Nephron (organoid): ENCODE data around the gene RHCE.

Experiments used
- H3K27ac Mint-ChIP-seq, 3 experiments: 2 replicates each; pipeline ENCODE4 v1.8.0; 2020; ENCODE audit warnings: mixed read lengths in 3 of 3, mild to moderate bottlenecking in 2 of 3, moderate library complexity in 1 of 3
- H3K27me3 Mint-ChIP-seq: 2 replicates; pipeline ENCODE4 v1.8.0; 2021; ENCODE audit warnings: low read depth, mild to moderate bottlenecking, moderate library complexity, mixed read lengths
- H3K36me3 Mint-ChIP-seq: 2 replicates; pipeline ENCODE4 v1.8.0; 2020; ENCODE audit warnings: low read depth, mixed read lengths
- H3K4me1 Mint-ChIP-seq: 2 replicates; pipeline ENCODE4 v1.8.0; 2020; ENCODE audit warnings: mixed read lengths
- H3K4me3 Mint-ChIP-seq, 3 experiments: 2 replicates each; pipeline ENCODE4 v1.8.0; 2020; ENCODE audit warnings: mild to moderate bottlenecking in 3 of 3, mixed read lengths in 3 of 3, moderate library complexity in 2 of 3
- H3K9me3 Mint-ChIP-seq: 2 replicates; pipeline ENCODE4 v1.8.0; 2020; ENCODE audit warnings: mixed read lengths
- TF ChIP-seq, protein P1 (sequence below), 3 experiments: fragments of 200-600 bp; sonication (generic); IDR thresholded peaks; one replicate each; pipeline ENCODE4 v1.5.0; 2021; ENCODE audit warnings: antibody characterized with exemption in 3 of 3; ENCODE audit not compliant: unreplicated experiment in 3 of 3

Gene RHCE

DNA sequence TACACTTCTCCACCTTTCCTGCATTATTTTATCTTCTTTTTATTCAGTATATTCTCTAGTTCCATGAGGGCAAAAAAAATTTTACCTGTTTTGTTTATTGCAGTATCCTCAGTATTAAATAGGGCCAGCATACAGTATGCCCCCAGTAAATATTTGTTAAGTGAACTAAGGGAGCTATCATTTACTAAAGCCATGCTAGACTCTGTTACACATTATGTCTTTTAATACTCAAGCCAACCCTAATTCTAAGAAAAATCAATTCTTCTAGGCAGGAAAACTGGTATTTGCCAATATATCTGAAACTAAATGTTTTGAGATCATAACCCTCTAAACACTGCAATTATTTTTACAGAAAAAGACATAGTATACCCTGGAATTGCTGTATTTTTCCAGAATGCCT is 64.2 kb downstream of the RHCE start:
- no peaks in the 10 kb centered on the region for H3K27me3 Mint-ChIP-seq
- H3K36me3 Mint-ChIP-seq = peaks cover 60% of the 10 kb centered on the region
- H3K4me1 Mint-ChIP-seq = no peaks in the 10 kb centered on the region
- no peak overlapping the region for H3K27ac Mint-ChIP-seq
- H3K4me3 Mint-ChIP-seq = no peak overlapping the region
- TF ChIP-seq, protein P1, sequence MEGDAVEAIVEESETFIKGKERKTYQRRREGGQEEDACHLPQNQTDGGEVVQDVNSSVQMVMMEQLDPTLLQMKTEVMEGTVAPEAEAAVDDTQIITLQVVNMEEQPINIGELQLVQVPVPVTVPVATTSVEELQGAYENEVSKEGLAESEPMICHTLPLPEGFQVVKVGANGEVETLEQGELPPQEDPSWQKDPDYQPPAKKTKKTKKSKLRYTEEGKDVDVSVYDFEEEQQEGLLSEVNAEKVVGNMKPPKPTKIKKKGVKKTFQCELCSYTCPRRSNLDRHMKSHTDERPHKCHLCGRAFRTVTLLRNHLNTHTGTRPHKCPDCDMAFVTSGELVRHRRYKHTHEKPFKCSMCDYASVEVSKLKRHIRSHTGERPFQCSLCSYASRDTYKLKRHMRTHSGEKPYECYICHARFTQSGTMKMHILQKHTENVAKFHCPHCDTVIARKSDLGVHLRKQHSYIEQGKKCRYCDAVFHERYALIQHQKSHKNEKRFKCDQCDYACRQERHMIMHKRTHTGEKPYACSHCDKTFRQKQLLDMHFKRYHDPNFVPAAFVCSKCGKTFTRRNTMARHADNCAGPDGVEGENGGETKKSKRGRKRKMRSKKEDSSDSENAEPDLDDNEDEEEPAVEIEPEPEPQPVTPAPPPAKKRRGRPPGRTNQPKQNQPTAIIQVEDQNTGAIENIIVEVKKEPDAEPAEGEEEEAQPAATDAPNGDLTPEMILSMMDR (IDR thresholded peaks at IDR 0.05; ENCODE audit: unreplicated experiment in 3 of 3) = no peak
- H3K9me3 Mint-ChIP-seq = no peaks in the 10 kb centered on the region

DNA sequence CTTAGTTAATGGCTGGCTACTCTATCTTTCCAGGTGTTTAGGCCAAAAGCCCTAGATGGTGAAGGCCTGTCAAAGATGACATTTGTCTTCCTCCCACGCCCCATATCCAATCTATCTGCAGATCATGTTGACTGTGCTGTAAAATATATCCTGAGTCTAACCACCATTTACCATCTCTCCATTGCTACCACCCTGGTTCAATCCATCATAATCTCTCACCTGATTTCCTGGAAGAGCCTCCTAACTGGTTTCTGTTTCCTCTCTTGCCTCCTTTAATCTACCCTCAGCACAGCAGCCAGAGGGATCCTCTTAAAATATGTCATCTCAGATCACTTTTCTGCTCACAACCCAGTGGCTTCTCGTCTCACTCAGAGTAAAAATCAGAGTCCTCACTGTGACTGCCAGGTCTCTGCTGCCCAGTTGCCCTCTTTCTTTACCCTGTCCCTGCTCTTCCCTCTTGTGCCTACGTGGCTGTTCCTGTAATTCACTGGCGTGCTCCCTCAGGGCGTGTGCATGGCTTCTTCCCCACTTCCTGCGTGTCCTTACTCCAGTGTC is 64.7 kb downstream of the RHCE start:
- H3K27ac Mint-ChIP-seq = no peak overlapping the region
- H3K4me3 Mint-ChIP-seq = no peak overlapping the region
- H3K9me3 Mint-ChIP-seq = no peaks in the 10 kb centered on the region
- no peaks in the 10 kb centered on the region for H3K27me3 Mint-ChIP-seq
- TF ChIP-seq, protein P1 (IDR thresholded peaks at IDR 0.05; ENCODE audit: unreplicated experiment in 3 of 3) = no peak
- H3K4me1 Mint-ChIP-seq = no peaks in the 10 kb centered on the region
- peaks cover 55% of the 10 kb centered on the region for H3K36me3 Mint-ChIP-seq

DNA sequence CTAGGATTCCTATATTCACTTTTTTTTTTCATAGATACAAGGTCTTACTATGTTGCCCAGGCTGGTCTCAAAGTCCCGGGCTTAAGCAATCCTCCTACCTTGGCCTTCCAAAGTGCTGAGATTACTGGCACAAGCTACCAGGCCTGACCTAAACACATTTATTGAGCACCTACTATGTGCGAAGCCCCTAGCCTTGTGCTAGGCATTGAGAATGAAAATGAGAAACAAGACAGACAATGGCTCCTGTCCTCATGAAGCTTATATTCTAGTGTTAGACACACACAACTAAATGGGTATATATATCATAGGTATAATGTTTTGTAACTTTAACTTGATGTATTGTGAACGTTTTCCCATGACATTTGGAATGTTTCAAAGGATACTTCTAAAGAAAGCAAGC is 71.0 kb downstream of the RHCE start:
- no peak overlapping the region for H3K4me3 Mint-ChIP-seq
- H3K4me1 Mint-ChIP-seq = no peaks in the 10 kb centered on the region
- H3K9me3 Mint-ChIP-seq = no peaks in the 10 kb centered on the region
- H3K27me3 Mint-ChIP-seq = no peaks in the 10 kb centered on the region
- TF ChIP-seq, protein P1 (IDR thresholded peaks at IDR 0.05; ENCODE audit: unreplicated experiment in 3 of 3) = no peak
- peaks cover 44% of the 10 kb centered on the region for H3K36me3 Mint-ChIP-seq
- H3K27ac Mint-ChIP-seq = no peak overlapping the region

DNA sequence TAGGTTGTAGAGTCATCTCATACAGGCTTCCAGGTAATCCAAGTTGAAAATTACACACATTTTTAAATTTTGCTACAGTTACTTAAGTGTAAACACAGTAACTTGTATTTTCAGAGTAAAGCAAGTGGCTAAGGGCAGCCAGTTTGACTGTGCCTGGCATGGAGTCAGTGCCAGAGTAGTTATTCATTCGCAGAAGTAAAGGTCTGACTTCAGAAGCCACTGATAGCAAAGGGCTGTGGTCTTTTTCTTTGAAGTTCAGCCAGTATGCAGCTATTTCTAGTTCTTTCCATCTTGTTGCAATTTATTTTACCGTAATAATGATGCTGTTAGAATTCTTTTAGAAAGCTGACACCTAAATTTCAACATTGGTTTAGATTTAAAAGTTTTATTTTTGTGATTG is 73.1 kb downstream of the RHCE start:
- TF ChIP-seq, protein P1 (IDR thresholded peaks at IDR 0.05; ENCODE audit: unreplicated experiment in 3 of 3) = no peak
- Mint-ChIP-seq H3K9me3 (no peaks in the 10 kb centered on the region), H3K27ac (no peak overlapping the region), H3K27me3 (no peaks in the 10 kb centered on the region), H3K4me3 (no peak overlapping the region), H3K4me1 (peaks cover 4% of the 10 kb centered on the region), H3K36me3 (peaks cover 47% of the 10 kb centered on the region)

DNA sequence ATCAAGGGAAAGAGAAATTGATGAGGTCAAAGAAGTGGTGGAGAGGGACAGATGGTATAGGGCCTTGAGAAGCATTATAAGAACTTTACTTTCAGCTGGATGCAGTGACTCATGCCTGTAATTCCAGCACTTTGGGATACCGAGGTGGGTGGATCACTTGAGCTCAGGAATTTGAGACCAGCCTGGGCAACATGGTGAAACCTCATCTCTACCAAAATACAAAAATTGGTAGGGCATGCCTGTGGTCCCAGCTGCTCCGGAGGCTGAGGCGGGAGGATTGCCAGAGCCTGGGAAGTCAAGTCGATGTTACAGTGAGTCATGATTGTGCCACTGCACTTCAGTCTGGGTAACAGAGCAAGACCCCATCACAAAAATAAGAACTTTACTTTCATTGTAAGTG is 76.8 kb downstream of the RHCE start:
- TF ChIP-seq, protein P1 (IDR thresholded peaks at IDR 0.05; ENCODE audit: unreplicated experiment in 3 of 3) = no peak
- no peak overlapping the region for H3K27ac Mint-ChIP-seq
- no peaks in the 10 kb centered on the region for H3K27me3 Mint-ChIP-seq
- no peaks in the 10 kb centered on the region for H3K9me3 Mint-ChIP-seq
- peaks cover 37% of the 10 kb centered on the region for H3K36me3 Mint-ChIP-seq
- peaks cover 19% of the 10 kb centered on the region for H3K4me1 Mint-ChIP-seq
- H3K4me3 Mint-ChIP-seq = no peak overlapping the region

GRCh38 chr1:25342846-25343245 is 77.8 kb downstream of the RHCE start:
- H3K9me3 Mint-ChIP-seq = no peaks in the 10 kb centered on the region
- TF ChIP-seq, protein P1 (IDR thresholded peaks at IDR 0.05; ENCODE audit: unreplicated experiment in 3 of 3) = no peak
- H3K27me3 Mint-ChIP-seq = no peaks in the 10 kb centered on the region
- peaks cover 31% of the 10 kb centered on the region for H3K36me3 Mint-ChIP-seq
- no peak overlapping the region for H3K27ac Mint-ChIP-seq
- H3K4me1 Mint-ChIP-seq = peaks cover 19% of the 10 kb centered on the region
- no peak overlapping the region for H3K4me3 Mint-ChIP-seq
